Activated CD4-positive, alpha-beta T cell treated with anti-CD3 and anti-CD28 coated beads, Interleukin-2, Interleukin-6, amounts not matched to agents 100 ng/mL and 50 ng/mL, durations not matched to agents 16 hours and 8 hours (primary cell): ENCODE data around the gene SNAI1.
"Not testable (repeated sequence)": the region's sequence is repeated elsewhere in the genome, so short reads cannot be mapped to it uniquely, and the experiment has no call there.

Source experiments
- DNase-seq: peaks from one replicate; pipeline ENCODE4 v3.0.0-alpha.2; 2020

SNAI1 gene

GRCh38 chr20:49964964-49965780, 17.6 kb upstream of the SNAI1 start:
- DNase-seq: peak; percentile 32

- DNase-seq: no peak
Measured at GRCh38 chr20:49965781-49966305, 16.9 kb upstream of the SNAI1 start.

- no peak for DNase-seq
Measured at GRCh38 chr20:49966861-49967260, 15.9 kb upstream of the SNAI1 start.

DNA sequence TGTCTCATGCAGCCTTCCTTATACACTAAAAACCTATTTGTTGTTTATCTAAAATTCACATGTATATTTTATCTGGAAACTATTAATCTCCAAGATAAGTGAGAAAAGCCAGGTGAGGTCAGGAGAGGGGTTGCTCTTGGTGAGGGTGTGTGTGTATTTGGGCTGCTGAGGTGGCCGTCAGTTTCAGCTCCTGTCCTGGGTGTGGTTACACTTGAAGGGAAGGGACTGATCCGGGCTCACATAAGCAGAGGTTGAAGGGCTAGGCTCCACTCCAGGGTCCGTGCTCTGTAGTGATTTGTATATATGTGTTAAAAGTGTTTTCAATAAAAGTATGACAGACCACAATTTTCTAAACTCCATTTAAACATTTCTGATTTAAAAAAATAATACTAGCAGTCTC, 13.5 kb upstream of the SNAI1 start:
- no peak for DNase-seq

- DNase-seq: no peak
Measured at GRCh38 chr20:49969946-49970345, 12.8 kb upstream of the SNAI1 start.

- no peak for DNase-seq
Measured at GRCh38 chr20:49970498-49970897, 12.3 kb upstream of the SNAI1 start.

GRCh38 chr20:49973981-49974380, 8.8 kb upstream of the SNAI1 start:
- no peak for DNase-seq

- DNase-seq: no peak
Measured at GRCh38 chr20:49976542-49976941, 6.2 kb upstream of the SNAI1 start.

- not testable (repeated sequence) for DNase-seq
Measured at GRCh38 chr20:49977740-49978139, 5.0 kb upstream of the SNAI1 start.

- no peak for DNase-seq
Measured at GRCh38 chr20:49978685-49979029, 4.1 kb upstream of the SNAI1 start.

DNA sequence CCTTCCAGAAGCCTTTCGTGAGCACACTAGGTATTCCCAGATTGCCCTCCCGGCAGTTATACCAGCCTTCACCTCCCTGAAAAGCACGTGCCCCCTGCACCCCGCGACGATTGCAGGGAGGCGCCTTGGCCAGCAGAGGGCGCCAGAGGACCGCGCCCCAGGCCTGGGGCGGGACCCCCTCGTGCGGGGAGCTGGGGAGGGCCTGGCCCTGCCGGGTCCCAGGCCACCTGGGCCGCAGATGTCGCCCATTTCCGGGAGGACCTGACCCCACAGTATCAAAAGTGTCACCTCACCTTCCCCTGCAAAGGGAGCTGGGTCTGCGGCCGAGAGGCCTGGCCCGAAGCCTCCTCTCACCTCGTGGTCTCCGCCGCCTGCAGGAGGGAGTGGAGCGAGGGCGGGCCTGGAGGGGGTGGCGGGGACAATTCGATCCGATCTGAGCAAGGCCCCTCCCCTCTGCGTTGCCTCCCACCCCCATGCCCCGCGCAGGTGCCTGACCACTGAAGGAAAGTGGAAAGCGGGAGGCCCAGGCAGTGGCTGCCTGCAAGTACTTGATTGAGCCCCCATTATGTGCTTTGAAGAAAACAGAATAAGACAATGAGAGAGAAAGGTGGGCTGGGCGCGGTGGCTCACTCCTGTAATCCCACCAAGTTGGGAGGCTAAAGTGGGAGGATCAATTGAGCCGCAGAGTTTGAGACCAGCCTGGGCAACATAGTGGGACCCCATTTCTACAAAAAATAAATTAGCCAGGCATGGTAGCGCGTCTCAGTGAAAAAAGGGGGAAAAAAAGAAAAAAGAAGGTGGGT, 3.5 kb upstream of the SNAI1 start:
- peak; percentile 76 for DNase-seq

DNA sequence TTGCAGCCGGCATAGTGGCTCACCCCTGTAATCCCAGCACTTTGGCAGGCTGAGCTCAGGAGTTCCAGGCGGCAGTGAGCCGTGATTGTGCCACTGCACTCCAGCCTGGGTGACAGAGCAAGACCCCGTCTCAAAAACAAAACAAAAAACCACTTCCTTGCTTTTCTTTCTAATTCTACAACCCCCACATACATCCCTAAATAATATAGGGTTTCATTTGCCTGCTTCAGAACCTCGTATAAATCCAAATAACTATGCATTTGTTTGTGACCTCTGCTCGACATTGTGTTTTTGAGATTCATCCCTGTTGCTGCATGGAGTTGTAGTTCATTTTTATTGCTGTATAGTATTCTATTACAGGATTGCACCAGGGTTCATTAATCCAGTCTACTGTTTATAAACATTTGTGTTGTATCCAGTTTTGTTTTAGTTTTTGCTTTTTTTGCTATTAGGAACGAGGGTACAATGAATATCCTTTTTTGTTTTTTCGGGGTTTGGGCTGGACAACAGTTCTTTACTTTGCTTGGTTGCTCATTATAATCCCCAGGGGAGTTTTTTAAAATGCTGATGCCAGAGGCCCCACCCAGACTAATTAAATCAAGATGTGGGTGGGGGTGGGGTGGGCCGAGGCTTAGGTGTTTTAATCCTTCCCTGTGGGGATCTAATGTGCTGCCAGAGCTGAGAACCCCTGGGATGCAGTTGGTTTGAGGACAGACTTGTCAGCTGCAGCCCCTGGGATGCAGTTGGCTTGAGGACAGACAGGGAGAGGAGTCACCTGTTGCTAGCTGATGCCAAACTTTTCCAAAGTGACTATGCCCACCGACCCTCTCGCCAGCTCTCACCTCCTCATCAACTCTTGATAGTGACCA, 2.4 kb upstream of the SNAI1 start:
- no peak for DNase-seq

- DNase-seq: no peak
Measured at GRCh38 chr20:49981218-49982071, 1.3 kb upstream of the SNAI1 start.

GRCh38 chr20:49982072-49982345, 771 bp upstream of the SNAI1 start:
- DNase-seq: no peak

DNA sequence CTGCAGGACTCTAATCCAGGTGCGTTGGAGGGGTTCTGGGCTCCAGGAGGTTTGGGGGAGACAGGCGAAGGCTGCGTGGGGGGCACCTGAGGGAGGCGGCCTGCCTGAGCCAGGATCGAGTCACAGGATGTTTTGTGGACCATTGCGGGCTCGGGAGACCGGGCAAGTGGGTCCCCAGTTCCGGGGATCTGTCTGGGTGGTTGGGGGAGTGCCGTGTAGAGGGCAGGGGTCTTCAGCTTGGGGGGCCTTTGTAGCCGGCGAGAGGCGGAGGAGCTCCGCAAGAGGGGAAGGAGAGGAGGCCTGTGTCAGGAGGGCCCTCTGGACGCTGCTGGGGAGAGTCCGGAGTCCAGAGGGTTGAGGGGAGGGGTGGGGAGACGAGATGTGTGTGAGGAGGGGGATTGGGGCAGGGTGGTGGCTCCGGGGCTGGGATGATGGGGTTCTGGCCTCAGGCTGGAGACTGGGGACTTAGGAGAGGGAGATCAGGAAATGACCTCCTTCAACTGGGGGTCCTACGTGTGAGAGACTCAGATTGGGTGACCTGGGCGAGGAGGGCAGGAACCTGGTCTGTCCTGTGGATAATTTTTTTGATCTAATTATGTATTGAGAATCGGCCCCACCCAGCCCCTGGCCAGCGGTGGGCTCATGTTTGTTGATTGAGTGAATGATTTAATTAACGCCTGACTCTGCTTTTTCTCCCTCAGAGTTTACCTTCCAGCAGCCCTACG, 505 bp downstream of the SNAI1 start:
- no peak for DNase-seq

- no peak for DNase-seq
Measured at GRCh38 chr20:49983848-49984408, 1.1 kb downstream of the SNAI1 start.

GRCh38 chr20:49984426-49985153, 1.8 kb downstream of the SNAI1 start:
- no peak for DNase-seq

DNA sequence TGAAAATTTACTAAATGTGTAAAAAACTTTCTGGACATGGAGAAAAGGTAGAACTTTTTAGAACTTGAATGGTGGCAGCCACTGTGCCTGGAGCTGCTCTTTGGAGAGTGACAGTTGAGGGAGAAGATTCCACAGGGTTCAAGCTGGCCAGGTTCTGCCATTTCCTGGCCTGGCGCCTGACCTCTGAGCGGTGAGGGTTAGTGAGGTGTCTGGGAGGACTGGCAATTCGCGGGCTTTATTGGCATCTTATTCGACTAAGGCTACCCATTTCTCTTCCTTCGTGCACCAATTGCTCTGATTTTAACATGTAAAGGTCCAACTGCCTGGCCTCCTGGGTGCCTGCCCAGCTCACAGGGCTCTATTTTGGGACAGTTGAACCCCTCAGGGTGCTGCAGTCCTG, 2.4 kb downstream of the SNAI1 start:
- DNase-seq: no peak

GRCh38 chr20:49985617-49986016, 2.8 kb downstream of the SNAI1 start:
- no peak for DNase-seq

DNA sequence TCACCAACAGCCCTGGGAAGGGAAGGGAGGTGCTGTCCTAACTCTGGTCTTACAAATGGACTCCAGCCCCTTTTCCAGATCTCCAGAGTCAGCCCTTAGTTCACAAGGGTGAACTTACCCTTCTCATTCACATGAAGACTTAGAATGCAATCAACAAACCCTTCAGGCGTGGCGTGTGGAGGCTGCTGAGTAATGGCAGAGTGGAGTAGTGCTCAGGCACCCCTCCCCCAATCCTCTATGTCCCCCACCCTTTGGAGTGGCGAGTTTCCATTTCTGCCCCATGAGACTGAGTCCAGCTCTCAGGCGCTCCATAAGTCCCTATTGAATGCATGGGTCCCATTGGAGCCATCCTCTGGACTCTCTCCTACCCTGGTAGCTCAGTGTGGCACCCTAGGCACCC, 3.3 kb downstream of the SNAI1 start:
- no peak for DNase-seq
